Lung (tissue), 12 donors: ENCODE measurements around the gene LTBP2. TPM values are rescaled to one million over a fixed set of nuclear protein-coding genes. Genes with fewer than 3 reads are reported as not detected.

Experiments used
- ATAC-seq: fragments of 200-7000 bp; cut with Tn5 transposase; one replicate; pipeline ENCODE4 v1.9.1; 2020; ENCODE audit warnings: moderate number of reproducible peaks; ENCODE audit not compliant: insufficient read depth, low FRiP score
- DNase-seq, 3 donors: peaks; one replicate each; pipeline ENCODE4 v3.0.0-alpha.2; 2013 to 2017
- H3K27ac ChIP-seq, 2 donors: one replicate each; pipeline ENCODE4 v1.5.1; 2013; ENCODE audit warnings: mild to moderate bottlenecking in 2 of 2, moderate library complexity in 2 of 2, control low read depth in 1 of 2, inconsistent platforms in 1 of 2, low read depth in 1 of 2, low read length in 1 of 2
- H3K27me3 ChIP-seq, 3 donors: one replicate each; pipeline ENCODE4 v1.5.1; 2013; ENCODE audit warnings: low read length in 2 of 3; ENCODE audit not compliant: control insufficient read depth in 3 of 3, insufficient read depth in 3 of 3
- H3K36me3 ChIP-seq, 4 donors: one replicate each; pipeline ENCODE4 v1.5.1; 2013; ENCODE audit warnings: low read length in 4 of 4, mild to moderate bottlenecking in 1 of 4, moderate library complexity in 1 of 4; ENCODE audit not compliant: control insufficient read depth in 4 of 4, insufficient read depth in 4 of 4
- H3K4me1 ChIP-seq, 5 donors: one replicate each; pipeline ENCODE4 v1.5.1; 2013; ENCODE audit warnings: low read length in 5 of 5, mild to moderate bottlenecking in 2 of 5, moderate library complexity in 1 of 5; ENCODE audit not compliant: control insufficient read depth in 5 of 5, insufficient read depth in 5 of 5
- H3K4me3 ChIP-seq: one replicate; pipeline ENCODE4 v1.5.1; 2013; ENCODE audit warnings: mild to moderate bottlenecking, control low read depth, moderate library complexity
- H3K9ac ChIP-seq, 2 donors: one replicate each; pipeline ENCODE4 v1.5.1; 2013; ENCODE audit warnings: low read length in 2 of 2, control low read depth in 1 of 2; ENCODE audit not compliant: insufficient read depth in 1 of 2
- H3K9me3 ChIP-seq, 4 donors: one replicate each; pipeline ENCODE4 v1.5.1; 2013; ENCODE audit warnings: low read length in 3 of 4, mild to moderate bottlenecking in 1 of 4, moderate library complexity in 1 of 4; ENCODE audit not compliant: control insufficient read depth in 4 of 4, insufficient read depth in 3 of 4
- CTCF ChIP-seq: IDR thresholded peaks from 2 replicates; pipeline ENCODE4 v1.5.1; 2012; ENCODE audit warnings: mild to moderate bottlenecking; ENCODE audit errors: control extremely low read depth, extremely low read depth
- WGBS, 2 donors: extraction: QIAGEN DNeasy Blood & Tissue Kit; methylation state at CpG; one replicate each; pipeline ENCODE4 v1.1.7; 2013; 5-methylcytosine and 5-hydroxymethylcytosine counted together
- polyA plus RNA-seq, 2 donors: library from polyadenylated mRNA; stranded (reverse); fragments of 200-250 nt; gene quantifications; one replicate each; pipeline ENCODE4 v1.2.1, GENCODE V29; 2013
- total RNA-seq, 2 donors: library from RNA; depleted of rRNA in 1 of 2; stranded (reverse); fragments of >200 nt in 1 of 2; gene quantifications; one replicate each; pipeline ENCODE4 v1.2.1, GENCODE V29; 2014 to 2021
- donor health status: control.
- donor health status: control.
- donor health status: Bipolar disorder and iron deficiency.
- donor health status: healthy.
- donor health status: DM: yes; HTN: yes; CAD: no.

LTBP2 gene
- total and polyA plus RNA-seq, 4 donors: 13.2 to 78.4 (median 25.8) TPM

- no peak overlapping the region for H3K9ac ChIP-seq
- no peaks in the 10 kb centered on the region for H3K9me3 ChIP-seq
- no peak overlapping the region for H3K4me3 ChIP-seq
- H3K4me1 ChIP-seq: peaks cover 0 to 6% (median 0%) of the 10 kb centered on the region in 5 donors
- 86 to 91% methylated on average over 13 of the region's 13 CpGs for WGBS, 2 donors
- no peak for DNase-seq
- no peaks in the 10 kb centered on the region for H3K36me3 ChIP-seq
- H3K27ac ChIP-seq: no peak overlapping the region
- H3K27me3 ChIP-seq: peaks cover 0 to 9% (median 0%) of the 10 kb centered on the region in 3 donors
- no peak for TF ChIP-seq CTCF
- no peak for ATAC-seq
These were observed 103.1 kb downstream of the LTBP2 start for GRCh38 chr14:74508844-74509428.

GRCh38 chr14:74508292-74508731 lies 103.7 kb downstream of the LTBP2 start:
- Histone ChIP-seq H3K4me3 (no peak overlapping the region), H3K36me3 (peaks cover 0 to 2% (median 0%) of the 10 kb centered on the region in 4 donors), H3K27ac (no peak overlapping the region), H3K9me3 (no peaks in the 10 kb centered on the region), H3K9ac (no peak overlapping the region), H3K4me1 (peaks cover 0 to 6% (median 0%) of the 10 kb centered on the region in 5 donors), H3K27me3 (peaks cover 0 to 9% (median 0%) of the 10 kb centered on the region in 3 donors)
- no peak for ATAC-seq
- WGBS, 2 donors: 51 to 54% methylated on average over 15 of the region's 15 CpGs
- no peak for TF ChIP-seq CTCF
- DNase-seq: no peak

- H3K9me3 ChIP-seq: no peaks in the 10 kb centered on the region
- ATAC-seq (no peak), DNase-seq (no peak)
- 55 to 82% methylated on average over 5 of the region's 5 CpGs for WGBS, 2 donors
- H3K27ac ChIP-seq: no peak overlapping the region
- peaks cover 0 to 6% (median 0%) of the 10 kb centered on the region in 5 donors for H3K4me1 ChIP-seq
- H3K9ac ChIP-seq: no peak overlapping the region
- peaks cover 0 to 4% (median 0%) of the 10 kb centered on the region in 4 donors for H3K36me3 ChIP-seq
- H3K4me3 ChIP-seq: no peak overlapping the region
- no peak for TF ChIP-seq CTCF
- H3K27me3 ChIP-seq: peaks cover 0 to 9% (median 0%) of the 10 kb centered on the region in 3 donors
These were observed 104.2 kb downstream of the LTBP2 start for GRCh38 chr14:74507840-74508239.

DNA sequence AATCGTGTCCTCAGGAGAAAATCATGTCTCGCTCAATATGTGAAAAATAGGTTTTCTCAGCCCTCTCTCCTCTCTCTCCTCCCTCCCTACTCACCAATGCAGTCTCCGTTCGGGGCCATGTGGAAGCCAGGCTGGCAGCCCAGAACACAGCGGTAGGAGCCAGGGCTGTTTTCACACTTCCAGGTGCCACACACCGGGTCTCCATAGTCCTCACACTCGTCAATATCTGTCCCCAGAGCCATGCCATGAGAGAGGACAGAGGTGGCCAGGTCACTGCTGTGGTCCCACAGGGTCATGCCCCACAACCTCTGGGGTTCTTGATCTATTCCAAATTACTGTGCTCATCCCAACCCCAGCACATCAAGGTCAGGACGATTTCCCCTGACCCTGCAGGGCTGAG lies 105.0 kb downstream of the LTBP2 start:
- no peak overlapping the region for H3K4me3 ChIP-seq
- WGBS, 2 donors: 81 to 88% methylated on average over 8 of the region's 8 CpGs
- H3K9ac ChIP-seq: no peak overlapping the region
- H3K4me1 ChIP-seq: peaks cover 0 to 6% (median 0%) of the 10 kb centered on the region in 5 donors
- H3K27ac ChIP-seq: no peak overlapping the region
- no peak for ATAC-seq
- no peaks in the 10 kb centered on the region for H3K9me3 ChIP-seq
- H3K36me3 ChIP-seq: peaks cover 0 to 4% (median 0%) of the 10 kb centered on the region in 4 donors
- DNase-seq: no peak
- no peak for TF ChIP-seq CTCF
- peaks cover 0 to 9% (median 0%) of the 10 kb centered on the region in 3 donors for H3K27me3 ChIP-seq
